GM19372 (cell line): ENCODE results near the gene MAN1A1.
"Not testable (repeated sequence)": the region's sequence is repeated elsewhere in the genome, so short reads cannot be mapped to it uniquely, and the experiment has no call there.

Experiments used
- ATAC-seq: cut with Tn5 transposase; IDR thresholded peaks from one replicate; pipeline ENCODE4 v1.9.1; 2021; ENCODE audit warnings: mild to moderate bottlenecking, low read depth, moderate library complexity; ENCODE audit not compliant: unreplicated experiment

The MAN1A1 gene

GRCh38 chr6:119157506-119157815, 192.1 kb downstream of the MAN1A1 start:
- no peak for ATAC-seq

DNA sequence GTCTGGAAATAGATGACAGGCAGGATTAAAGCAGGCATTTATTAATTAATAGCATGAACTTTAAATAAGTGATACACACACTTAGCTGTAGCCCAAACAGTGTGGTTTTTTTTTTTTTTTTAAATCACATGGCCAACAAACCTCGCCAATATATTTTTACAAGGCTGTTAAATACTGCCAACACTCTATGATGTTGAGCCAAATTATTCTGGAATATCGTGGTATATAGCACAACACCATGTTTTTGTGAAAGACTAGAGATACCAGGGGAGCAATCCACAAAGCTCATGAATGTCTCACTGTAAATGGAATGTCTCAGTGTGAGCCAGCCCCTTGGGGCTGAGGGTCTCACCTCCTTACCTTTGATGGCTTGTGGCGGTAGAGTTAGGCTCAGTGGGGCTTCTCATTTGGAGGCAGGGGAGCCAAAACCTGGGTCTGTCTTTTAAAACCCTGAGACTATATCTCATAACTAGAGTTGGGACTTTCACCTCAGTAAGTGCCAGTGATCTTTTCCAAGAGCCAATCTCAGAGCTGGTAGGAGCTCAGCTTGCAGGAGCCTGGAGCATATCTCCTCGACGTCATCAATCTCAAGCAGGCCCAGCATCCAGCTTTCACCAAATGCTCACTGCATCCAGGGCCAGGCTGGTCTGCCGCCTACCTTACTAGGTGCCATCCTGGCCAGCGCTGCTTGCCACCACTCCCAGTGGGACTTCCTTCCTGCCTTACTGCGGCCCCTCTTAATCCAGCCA, 192.6 kb downstream of the MAN1A1 start:
- ATAC-seq = no peak

GRCh38 chr6:119156082-119156481, 193.5 kb downstream of the MAN1A1 start:
- ATAC-seq = not testable (repeated sequence)

GRCh38 chr6:119152187-119152586, 197.4 kb downstream of the MAN1A1 start:
- ATAC-seq = no peak

DNA sequence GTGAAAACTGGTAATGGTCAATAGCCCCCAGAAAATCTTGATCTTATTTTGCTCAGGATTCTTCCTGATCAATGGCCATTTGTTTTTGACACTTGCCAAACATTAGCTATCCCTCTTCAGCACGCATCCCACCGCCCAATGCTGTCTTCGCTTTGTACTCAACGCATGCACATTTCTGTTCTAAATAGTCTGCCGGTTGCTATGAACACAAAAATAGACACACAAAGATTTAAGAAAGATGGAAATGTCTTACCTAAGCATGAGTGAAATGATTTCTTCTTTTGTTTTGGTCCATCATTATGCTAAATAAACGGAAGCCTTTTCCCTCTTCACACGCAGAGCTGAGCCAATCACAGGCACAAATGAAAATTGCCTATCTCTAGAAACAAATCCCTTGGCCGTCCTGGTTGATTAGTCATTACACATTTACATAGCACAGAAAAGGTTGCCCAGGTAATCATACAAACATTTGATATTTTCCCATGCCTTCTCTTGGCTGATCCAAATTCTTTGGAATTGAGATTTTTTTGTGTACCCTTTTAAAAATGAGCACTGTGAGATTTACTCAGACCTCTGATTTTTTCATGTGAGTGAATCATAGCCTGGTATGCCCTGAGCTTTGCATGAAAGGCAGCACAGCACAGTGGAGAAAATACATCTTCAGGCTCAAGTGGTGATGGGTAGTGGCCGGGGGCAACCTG, 200.6 kb downstream of the MAN1A1 start:
- no peak for ATAC-seq

DNA sequence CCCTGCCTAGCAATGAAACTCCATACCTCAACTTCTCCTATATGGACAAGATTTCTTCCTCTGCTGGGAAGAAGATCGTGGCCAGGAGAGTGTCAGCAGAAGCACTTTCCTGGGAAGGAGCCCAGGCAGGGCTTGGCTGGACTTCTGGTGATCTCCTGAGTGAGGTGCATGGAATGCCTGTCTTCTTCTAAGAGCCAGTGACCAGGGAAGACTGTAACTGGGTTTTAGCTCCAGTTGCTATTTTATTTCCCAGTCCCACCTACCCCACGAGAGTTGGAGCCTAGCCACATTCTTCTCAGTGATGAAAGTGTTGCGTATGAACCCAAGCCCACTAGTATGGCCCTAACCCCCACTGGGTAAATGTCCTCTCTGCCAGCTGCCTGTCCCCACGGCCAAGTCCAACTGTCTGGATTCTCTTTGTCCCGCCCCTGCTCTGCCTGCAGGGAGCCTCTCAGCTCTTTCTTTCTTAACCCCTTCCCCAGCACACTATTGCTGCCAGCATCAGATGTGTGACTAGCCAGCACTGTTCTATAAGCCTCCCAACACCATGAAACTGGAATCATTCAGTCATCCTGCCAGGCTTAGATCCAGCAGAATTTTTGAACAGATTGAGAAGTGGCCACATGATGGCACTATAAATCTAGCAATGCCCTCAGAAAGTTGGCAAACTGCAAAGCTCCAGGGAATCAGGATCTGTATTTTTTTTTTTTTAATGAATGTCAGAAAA, 201.3 kb downstream of the MAN1A1 start:
- no peak for ATAC-seq

GRCh38 chr6:119147101-119148053, 202.2 kb downstream of the MAN1A1 start:
- ATAC-seq = peak; percentile 92

GRCh38 chr6:119145111-119145510, 204.4 kb downstream of the MAN1A1 start:
- no peak for ATAC-seq

DNA sequence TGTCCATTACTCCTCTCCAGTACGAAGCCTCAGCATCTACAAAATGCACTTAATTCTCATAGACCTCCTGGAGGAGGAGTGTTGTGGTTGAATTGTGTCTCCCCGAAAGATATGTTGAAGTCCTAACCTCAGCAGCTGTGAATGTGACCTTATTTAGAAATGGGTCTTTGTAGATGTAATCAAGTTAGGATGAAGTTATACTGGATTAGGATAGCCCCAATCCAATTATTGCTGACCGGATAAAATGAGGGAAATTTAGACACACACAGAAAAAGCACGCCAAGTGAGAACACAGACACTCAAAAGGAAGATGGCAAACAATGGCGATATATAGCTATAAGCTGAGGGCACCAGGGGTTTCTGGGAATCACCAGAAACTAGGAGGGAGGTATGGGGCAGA, 206.9 kb downstream of the MAN1A1 start:
- ATAC-seq = no peak

DNA sequence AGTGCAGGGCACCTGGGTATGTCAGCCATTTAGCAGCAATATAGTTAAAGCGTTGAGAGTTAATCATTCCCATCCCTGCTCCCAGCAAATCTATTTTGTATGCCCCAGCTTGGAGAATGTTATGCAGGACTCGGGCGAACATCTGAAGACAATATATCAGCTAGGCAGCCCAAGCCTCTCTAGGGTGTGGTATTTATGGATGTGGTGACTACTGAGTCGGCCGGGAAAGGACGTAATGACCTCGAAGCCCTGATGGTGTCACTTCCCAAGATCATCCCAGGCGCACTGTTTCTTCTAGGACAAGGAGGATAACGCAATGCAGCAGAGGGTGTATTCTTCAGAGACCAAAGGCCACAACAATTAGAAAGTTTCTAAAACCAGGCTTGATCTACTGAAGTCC, 207.5 kb downstream of the MAN1A1 start:
- ATAC-seq = no peak

DNA sequence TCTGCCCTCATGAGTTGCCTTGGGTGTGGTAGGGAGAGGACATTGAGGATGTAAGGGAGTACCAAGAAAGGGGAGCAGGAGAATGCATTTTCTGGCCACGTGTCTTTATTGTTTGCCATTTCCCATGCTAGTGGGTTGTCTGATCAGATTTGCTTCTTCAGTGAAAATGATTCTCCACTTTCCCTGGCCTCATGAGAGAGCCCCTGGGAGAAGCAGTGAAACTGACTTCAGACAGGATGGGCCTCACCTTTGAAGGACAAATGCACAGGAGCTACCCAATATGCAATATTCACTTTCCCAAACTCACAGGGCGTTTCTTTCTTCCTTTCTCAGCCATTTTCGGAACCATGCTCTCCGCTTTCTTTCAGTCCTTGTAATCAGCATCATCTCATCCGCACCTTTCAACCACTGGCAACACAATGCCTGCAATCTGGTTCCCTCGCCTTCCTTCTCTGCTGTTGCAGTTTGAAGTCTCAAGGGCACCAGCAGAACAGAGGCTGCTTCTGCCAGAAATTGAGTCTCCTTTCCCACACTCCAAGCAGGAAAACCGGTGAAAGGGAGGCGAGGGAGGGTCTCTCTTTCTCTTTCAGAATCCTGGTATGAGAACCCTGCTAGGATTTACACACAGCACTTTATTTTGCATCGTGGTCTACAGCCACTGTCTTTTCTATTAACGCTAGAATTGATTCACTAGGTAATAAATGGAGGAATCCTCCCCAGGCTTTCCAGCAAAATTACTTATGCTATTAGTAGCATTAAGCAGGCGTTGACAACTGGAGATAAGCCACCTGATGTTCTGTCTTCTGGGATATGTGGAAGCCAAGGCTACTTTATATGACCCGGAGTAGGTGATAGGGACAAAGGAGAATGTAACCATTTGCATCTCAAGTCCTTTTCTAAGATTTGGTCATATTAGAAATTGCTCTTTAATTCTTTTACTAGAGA, 209.1 kb downstream of the MAN1A1 start:
- ATAC-seq = no peak

GRCh38 chr6:119138906-119139541, 210.5 kb downstream of the MAN1A1 start:
- ATAC-seq = peak; percentile 72

GRCh38 chr6:119137194-119138072, 212.1 kb downstream of the MAN1A1 start:
- no peak for ATAC-seq

GRCh38 chr6:119134752-119135151, 214.8 kb downstream of the MAN1A1 start:
- ATAC-seq = no peak

- no peak for ATAC-seq
Measured at GRCh38 chr6:119133400-119133799, 216.2 kb downstream of the MAN1A1 start.

- no peak for ATAC-seq
Measured at GRCh38 chr6:119132261-119132981, 217.1 kb downstream of the MAN1A1 start.

- no peak for ATAC-seq
Measured at GRCh38 chr6:119129968-119130484, 219.5 kb downstream of the MAN1A1 start.
